ENCODE results near the gene IER3.

- no peak for TF ChIP-seq CTCF (IDR thresholded peaks at IDR 0.05 in 8 of 11, conservative IDR thresholded peaks at IDR 0.05 in 3 of 11)
- no peak for TF ChIP-seq POLR2AphosphoS5 (IDR thresholded peaks at IDR 0.05)
- TF ChIP-seq POLR2A (IDR thresholded peaks at IDR 0.05): no peak
These were observed 36.2 kb upstream of the IER3 start for GRCh38 chr6:30780642-30780920.

Measured in spleen (tissue), 7 donors.